GM12872 (cell line): ENCODE measurements around the gene ALS2.

Experiments used
- CTCF ChIP-seq: IDR thresholded peaks from 3 replicates; pipeline ENCODE4 v1.5.1; 2011; ENCODE audit warnings: low read depth, mild to moderate bottlenecking, low read length, moderate library complexity; ENCODE audit not compliant: insufficient read depth

The ALS2 gene

GRCh38 chr2:201654616-201655384 is 125.9 kb downstream of the ALS2 start:
- TF ChIP-seq CTCF: no peak

- TF ChIP-seq CTCF: no peak
Observed at GRCh38 chr2:201653221-201653620, 127.5 kb downstream of the ALS2 start.
